NCI-H1105 treated with DMSO at 0.1 percent for 48 hours (cell line): Measurements from ENCODE around the gene SMIM24.
"Not testable (repeated sequence)": the region's sequence is repeated elsewhere in the genome, so short reads cannot be mapped to it uniquely, and the experiment has no call there.

Experiments
- DNase-seq: peaks from one replicate; lab custom pipeline; 2025; lab: John Stamatoyannopoulos, UW

Gene SMIM24

GRCh38 chr19:3455960-3456601 is 24.2 kb downstream of the SMIM24 start:
- no peak for DNase-seq

- DNase-seq = no peak
Measured at GRCh38 chr19:3455393-3455955, 24.9 kb downstream of the SMIM24 start.

- no peak for DNase-seq
Measured at GRCh38 chr19:3454656-3455392, 25.5 kb downstream of the SMIM24 start.

- no peak for DNase-seq
Measured at GRCh38 chr19:3453840-3454239, 26.5 kb downstream of the SMIM24 start.

- not testable (repeated sequence) for DNase-seq
Measured at GRCh38 chr19:3452942-3453214, 27.4 kb downstream of the SMIM24 start.

GRCh38 chr19:3452171-3452941 is 28.0 kb downstream of the SMIM24 start:
- DNase-seq = no peak

- DNase-seq = no peak
Measured at GRCh38 chr19:3451451-3451866, 28.9 kb downstream of the SMIM24 start.

- no peak for DNase-seq
Measured at GRCh38 chr19:3450796-3451411, 29.4 kb downstream of the SMIM24 start.

- DNase-seq = no peak
Measured at GRCh38 chr19:3448616-3449334, 31.6 kb downstream of the SMIM24 start.

- DNase-seq = not testable (repeated sequence)
Measured at GRCh38 chr19:3446657-3447056, 33.7 kb downstream of the SMIM24 start.

- no peak for DNase-seq
Measured at GRCh38 chr19:3444695-3445234, 35.6 kb downstream of the SMIM24 start.

- DNase-seq = no peak
Measured at GRCh38 chr19:3443840-3444694, 36.3 kb downstream of the SMIM24 start.

- no peak for DNase-seq
Measured at GRCh38 chr19:3442487-3443071, 37.7 kb downstream of the SMIM24 start.

- no peak for DNase-seq
Measured at GRCh38 chr19:3441986-3442329, 38.4 kb downstream of the SMIM24 start.

GRCh38 chr19:3441089-3441985 is 39.0 kb downstream of the SMIM24 start:
- no peak for DNase-seq

- DNase-seq = no peak
Measured at GRCh38 chr19:3440082-3440481, 40.2 kb downstream of the SMIM24 start.

GRCh38 chr19:3434630-3435553 is 45.4 kb downstream of the SMIM24 start:
- peak; percentile 94 for DNase-seq
